ENCODE measurements around the gene TGM2. TPM values are rescaled to one million over a fixed set of nuclear protein-coding genes. Genes with fewer than 3 reads are reported as not detected.

TGM2 gene
- total RNA-seq, 4 donors from 2014 or later, result 31.4 to 216 (median 145) TPM

DNA sequence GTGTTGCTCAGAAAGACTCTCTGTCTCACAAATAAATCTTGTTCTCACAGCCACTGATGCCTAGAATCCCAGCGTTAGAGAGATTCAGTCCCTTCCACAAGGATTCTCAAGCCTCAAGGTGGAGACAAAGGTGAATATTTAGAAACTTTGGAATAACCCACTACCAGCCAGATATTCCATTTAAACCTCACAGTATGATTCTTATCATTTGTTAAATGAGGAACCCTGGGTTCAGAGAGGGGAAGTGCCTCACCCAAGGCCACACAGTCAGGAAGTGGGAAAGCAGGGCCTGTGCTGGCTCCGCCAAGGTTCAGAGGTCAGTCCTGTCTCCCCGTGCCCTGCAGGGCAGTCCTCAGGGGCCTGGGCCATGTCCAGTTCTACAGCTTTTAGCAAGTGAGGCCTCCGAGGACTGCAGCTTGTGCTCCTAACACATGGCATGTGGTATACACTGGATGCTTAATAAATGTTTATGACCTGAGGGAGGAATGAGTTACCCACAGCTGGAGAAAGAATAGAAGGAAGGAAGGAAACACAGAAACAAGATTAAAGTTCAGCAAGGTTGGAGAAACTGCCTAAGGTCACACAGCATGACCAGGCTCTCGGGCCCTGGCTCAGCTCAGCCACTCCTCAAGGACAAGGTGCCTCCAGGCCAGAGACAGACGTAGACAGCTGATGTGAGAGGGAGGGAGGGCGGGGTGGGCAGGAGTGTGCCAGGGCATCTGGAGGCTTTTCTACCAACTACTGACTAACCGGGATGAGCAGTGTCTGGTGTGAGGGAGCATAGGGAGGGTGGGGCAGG, 3.9 kb upstream of the TGM2 start:
- H3K4me3 ChIP-seq, result no peak overlapping the region
- no peaks in the 10 kb centered on the region for H3K9me3 ChIP-seq
- TF ChIP-seq POLR2A (IDR thresholded peaks at IDR 0.05), result no peak
- TF ChIP-seq, protein P1, sequence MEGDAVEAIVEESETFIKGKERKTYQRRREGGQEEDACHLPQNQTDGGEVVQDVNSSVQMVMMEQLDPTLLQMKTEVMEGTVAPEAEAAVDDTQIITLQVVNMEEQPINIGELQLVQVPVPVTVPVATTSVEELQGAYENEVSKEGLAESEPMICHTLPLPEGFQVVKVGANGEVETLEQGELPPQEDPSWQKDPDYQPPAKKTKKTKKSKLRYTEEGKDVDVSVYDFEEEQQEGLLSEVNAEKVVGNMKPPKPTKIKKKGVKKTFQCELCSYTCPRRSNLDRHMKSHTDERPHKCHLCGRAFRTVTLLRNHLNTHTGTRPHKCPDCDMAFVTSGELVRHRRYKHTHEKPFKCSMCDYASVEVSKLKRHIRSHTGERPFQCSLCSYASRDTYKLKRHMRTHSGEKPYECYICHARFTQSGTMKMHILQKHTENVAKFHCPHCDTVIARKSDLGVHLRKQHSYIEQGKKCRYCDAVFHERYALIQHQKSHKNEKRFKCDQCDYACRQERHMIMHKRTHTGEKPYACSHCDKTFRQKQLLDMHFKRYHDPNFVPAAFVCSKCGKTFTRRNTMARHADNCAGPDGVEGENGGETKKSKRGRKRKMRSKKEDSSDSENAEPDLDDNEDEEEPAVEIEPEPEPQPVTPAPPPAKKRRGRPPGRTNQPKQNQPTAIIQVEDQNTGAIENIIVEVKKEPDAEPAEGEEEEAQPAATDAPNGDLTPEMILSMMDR (IDR thresholded peaks at IDR 0.05), result no peak
- no peaks in the 10 kb centered on the region for H3K27me3 ChIP-seq
- DNase-seq, result peak in 1 of 3 donors; percentile 64
- peak overlapping the region in 2 of 4 donors; percentile 10 to 23 for H3K27ac ChIP-seq
- H3K36me3 ChIP-seq, result no peaks in the 10 kb centered on the region
- peaks cover 0 to 21% (median 3%) of the 10 kb centered on the region in 4 donors for H3K4me1 ChIP-seq

DNA sequence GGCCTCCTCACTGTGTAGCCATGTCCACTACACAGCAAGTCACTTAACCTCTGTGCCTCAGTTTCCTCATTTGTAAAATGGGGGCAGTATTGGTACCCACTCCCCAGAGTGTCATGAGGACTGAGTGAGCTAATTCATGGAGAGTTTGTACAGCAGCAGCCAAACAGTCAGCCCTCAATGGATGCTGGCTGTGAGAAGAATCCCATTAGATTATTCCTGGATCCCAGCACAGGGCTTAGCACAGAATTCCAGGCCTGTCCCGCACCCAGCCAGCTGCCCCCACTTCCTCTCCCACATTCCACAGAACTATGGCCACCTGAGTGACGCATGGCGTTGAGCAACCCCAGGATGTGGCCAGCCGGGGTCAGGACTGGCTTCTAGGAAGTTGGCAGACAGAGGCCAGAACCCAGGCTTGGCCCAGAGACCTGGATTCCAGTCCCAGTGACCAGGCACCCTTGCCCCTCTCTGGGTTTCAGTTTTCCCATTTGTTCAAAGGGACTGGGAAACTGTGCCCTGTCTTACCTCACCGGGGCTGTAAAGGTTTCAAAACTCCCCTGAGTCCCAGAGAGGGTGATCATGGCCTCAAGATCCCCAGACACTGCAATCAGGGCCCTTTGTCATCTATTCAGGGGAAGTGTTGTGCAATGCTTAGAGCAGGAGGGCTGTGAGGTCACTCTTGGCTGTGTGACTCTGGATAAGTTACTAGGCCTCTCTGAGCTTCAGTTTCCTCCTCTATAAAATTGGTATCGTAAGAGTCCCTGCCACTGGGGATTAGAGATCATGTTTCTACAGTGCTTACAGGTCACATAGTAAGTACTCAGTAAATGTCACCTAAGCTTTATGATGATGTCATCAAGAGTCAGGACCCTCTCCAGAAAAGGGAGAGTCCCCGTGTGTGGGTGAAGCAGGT, 3.0 kb upstream of the TGM2 start:
- H3K27me3 ChIP-seq, result no peaks in the 10 kb centered on the region
- no peak overlapping the region for H3K4me3 ChIP-seq
- no peaks in the 10 kb centered on the region for H3K9me3 ChIP-seq
- peak in 1 of 3 donors; percentile 70 for DNase-seq
- peaks cover 0 to 17% (median 3%) of the 10 kb centered on the region in 4 donors for H3K4me1 ChIP-seq
- H3K27ac ChIP-seq, result peak overlapping the region; percentile 1 to 30 (median 16)
- TF ChIP-seq, protein P1 (IDR thresholded peaks at IDR 0.05), result no peak
- no peaks in the 10 kb centered on the region for H3K36me3 ChIP-seq

DNA sequence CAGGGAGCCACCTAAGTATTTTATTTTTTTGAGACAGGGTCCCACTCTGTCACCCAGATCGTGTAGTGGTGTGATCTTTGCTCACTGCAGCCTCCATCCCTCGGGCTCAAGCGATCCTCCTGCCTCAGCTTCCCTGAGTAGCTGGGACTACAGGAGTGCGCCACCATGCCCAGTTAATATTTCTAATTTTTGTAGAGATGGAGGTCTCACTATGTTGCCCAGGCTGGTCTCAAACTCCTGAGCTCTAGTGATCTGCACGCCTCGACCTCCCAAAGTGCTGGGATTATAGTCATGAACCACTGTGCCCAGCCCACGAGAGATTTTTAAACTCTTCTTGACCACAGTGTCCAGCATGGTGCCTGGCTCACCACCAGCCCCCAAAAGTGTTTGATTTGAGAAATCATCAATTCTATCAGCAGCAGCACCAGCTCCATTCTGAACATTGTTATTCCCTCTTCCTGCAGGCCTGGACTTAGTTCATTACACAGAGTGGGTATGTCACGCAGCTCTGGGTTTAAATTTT, 2.3 kb upstream of the TGM2 start:
- H3K4me1 ChIP-seq, result peaks cover 0 to 16% (median 3%) of the 10 kb centered on the region in 4 donors
- H3K9me3 ChIP-seq, result no peaks in the 10 kb centered on the region
- no peak for DNase-seq
- no peak for TF ChIP-seq POLR2A (IDR thresholded peaks at IDR 0.05)
- TF ChIP-seq, protein P1 (IDR thresholded peaks at IDR 0.05), result no peak
- H3K4me3 ChIP-seq, result no peak overlapping the region
- H3K27me3 ChIP-seq, result no peaks in the 10 kb centered on the region
- H3K36me3 ChIP-seq, result no peaks in the 10 kb centered on the region
- H3K27ac ChIP-seq, result peak overlapping the region in 2 of 4 donors; percentile 23 to 30

DNA sequence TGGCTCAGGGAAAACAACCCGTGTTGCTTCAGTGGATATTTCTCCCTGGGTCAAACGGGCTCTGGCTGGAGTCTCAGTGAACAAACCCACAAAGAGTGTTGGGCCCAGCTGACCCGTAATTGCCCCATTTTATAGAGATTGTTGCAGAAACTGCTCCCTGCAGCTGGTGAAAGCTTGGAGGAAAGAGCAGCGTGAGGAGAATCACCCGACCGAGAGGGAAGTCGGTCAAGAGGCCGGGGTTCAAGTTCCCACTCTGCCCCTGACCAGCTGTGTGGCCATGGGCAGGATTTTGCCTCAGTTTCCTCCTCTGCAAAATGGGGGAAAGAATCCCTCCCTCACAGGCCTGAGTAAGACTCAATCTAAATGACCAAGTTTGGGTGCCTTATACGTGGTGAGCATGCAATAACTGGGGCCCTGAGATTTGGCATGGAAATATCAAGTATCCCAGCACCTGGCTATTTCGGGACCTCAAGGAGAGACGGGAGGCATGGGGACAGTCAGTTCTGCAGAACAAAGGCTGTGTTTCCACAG, 1.7 kb upstream of the TGM2 start:
- peak overlapping the region in 1 of 4 donors; percentile 36 for H3K27ac ChIP-seq
- no peaks in the 10 kb centered on the region for H3K27me3 ChIP-seq
- no peak overlapping the region for H3K4me3 ChIP-seq
- H3K9me3 ChIP-seq, result no peaks in the 10 kb centered on the region
- no peaks in the 10 kb centered on the region for H3K36me3 ChIP-seq
- TF ChIP-seq, protein P1 (IDR thresholded peaks at IDR 0.05), result no peak
- TF ChIP-seq POLR2A (IDR thresholded peaks at IDR 0.05), result no peak
- peaks cover 0 to 20% (median 3%) of the 10 kb centered on the region in 4 donors for H3K4me1 ChIP-seq
- DNase-seq, result no peak

DNA sequence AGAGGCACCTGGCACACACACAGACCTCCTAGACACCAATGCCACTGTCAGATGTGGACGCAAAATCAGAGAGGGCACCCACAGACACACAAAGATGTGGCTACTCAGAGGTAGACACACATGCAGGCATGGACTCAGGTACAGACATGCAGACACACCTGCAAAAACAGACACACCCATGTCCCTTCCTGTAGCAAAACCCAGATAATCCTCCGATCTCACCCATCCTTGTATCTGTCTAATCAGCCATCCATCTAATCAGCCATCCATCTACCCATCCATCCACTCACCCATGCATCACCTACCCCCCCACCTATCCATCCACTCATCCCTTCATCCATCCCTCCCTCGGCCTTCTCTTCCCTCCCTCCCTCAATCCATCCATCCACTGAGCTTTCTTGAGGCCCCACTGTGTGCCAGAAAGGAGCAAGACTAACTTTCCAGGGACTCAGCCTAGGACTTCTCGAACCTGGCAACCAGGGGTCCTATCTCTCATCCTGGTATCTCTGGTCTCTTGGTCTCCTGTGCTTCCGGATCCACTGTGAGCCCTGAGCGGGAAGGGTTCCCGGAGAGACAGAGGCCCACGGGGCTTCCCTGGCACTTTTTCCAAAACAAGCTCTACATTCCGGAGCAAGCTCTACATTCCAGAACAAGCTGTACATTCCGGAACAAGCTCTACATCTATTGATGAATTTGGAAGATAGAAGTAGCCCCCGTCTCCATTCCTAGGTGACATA, 1.1 kb upstream of the TGM2 start:
- no peak for DNase-seq
- Histone ChIP-seq H3K4me3 (no peak overlapping the region), H3K27me3 (no peaks in the 10 kb centered on the region), H3K27ac (peak overlapping the region in 2 of 4 donors; percentile 17 to 37), H3K36me3 (peaks cover 0 to under 1% (median 0%) of the 10 kb centered on the region in 3 donors), H3K9me3 (no peaks in the 10 kb centered on the region), H3K4me1 (peaks cover 0 to 20% (median 3%) of the 10 kb centered on the region in 4 donors)
- no peak for TF ChIP-seq POLR2A (IDR thresholded peaks at IDR 0.05)
- TF ChIP-seq, protein P1 (IDR thresholded peaks at IDR 0.05), result no peak
